Stomach (tissue), 4 donors: ENCODE data around the gene KIF13A.

Source experiments
- CTCF ChIP-seq, 7 experiments: fragments of 450-650 bp in 4 of 7; fragments of 200-600 bp in 3 of 7; sonication (generic) in 3 of 7; IDR thresholded peaks; one replicate each; pipeline ENCODE4 v1.5.1; 2016 to 2019; ENCODE audit warnings: antibody characterized with exemption in 7 of 7, control low read depth in 2 of 7, mild to moderate bottlenecking in 1 of 7
- POLR2A ChIP-seq, 4 donors: fragments of 450-650 bp; IDR thresholded peaks; one replicate each; pipeline ENCODE4 v1.6.1; 2016; ENCODE audit warnings: antibody characterized with exemption in 4 of 4, control low read depth in 2 of 4, mild to moderate bottlenecking in 1 of 4, moderate library complexity in 1 of 4
- POLR2AphosphoS5 ChIP-seq, 3 donors: sonication (generic); formaldehyde crosslinking; IDR thresholded peaks; one replicate each; pipeline ENCODE4 v1.6.1; 2016; ENCODE audit warnings: antibody characterized with exemption in 3 of 3

GRCh38 chr6:17912521-17912920, 74.9 kb downstream of the KIF13A start:
- no peak for TF ChIP-seq POLR2AphosphoS5 (IDR thresholded peaks at IDR 0.05)
- TF ChIP-seq CTCF (IDR thresholded peaks at IDR 0.05) = no peak
- no peak for TF ChIP-seq POLR2A (IDR thresholded peaks at IDR 0.05)
